ENCODE data around the gene OTUD3.

The OTUD3 gene

GRCh38 chr1:19918057-19918456 lies 35.9 kb downstream of the OTUD3 start:
- TF ChIP-seq, protein P1, sequence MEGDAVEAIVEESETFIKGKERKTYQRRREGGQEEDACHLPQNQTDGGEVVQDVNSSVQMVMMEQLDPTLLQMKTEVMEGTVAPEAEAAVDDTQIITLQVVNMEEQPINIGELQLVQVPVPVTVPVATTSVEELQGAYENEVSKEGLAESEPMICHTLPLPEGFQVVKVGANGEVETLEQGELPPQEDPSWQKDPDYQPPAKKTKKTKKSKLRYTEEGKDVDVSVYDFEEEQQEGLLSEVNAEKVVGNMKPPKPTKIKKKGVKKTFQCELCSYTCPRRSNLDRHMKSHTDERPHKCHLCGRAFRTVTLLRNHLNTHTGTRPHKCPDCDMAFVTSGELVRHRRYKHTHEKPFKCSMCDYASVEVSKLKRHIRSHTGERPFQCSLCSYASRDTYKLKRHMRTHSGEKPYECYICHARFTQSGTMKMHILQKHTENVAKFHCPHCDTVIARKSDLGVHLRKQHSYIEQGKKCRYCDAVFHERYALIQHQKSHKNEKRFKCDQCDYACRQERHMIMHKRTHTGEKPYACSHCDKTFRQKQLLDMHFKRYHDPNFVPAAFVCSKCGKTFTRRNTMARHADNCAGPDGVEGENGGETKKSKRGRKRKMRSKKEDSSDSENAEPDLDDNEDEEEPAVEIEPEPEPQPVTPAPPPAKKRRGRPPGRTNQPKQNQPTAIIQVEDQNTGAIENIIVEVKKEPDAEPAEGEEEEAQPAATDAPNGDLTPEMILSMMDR (IDR thresholded peaks at IDR 0.05): peak; percentile 73
- no peak overlapping the region for H3K27ac ChIP-seq
- DNase-seq (ENCODE audit: low spot score): no peak

GRCh38 chr1:19920132-19920710 lies 38.0 kb downstream of the OTUD3 start:
- DNase-seq (ENCODE audit: low spot score): no peak
- TF ChIP-seq, protein P1 (IDR thresholded peaks at IDR 0.05): no peak
- Histone ChIP-seq H3K4me3 (no peak overlapping the region), H3K27ac (no peak overlapping the region)

More at GRCh38 chr1:19918057-19918456, 35.9 kb downstream of the OTUD3 start:
- no peak overlapping the region for H3K4me3 ChIP-seq

DNA sequence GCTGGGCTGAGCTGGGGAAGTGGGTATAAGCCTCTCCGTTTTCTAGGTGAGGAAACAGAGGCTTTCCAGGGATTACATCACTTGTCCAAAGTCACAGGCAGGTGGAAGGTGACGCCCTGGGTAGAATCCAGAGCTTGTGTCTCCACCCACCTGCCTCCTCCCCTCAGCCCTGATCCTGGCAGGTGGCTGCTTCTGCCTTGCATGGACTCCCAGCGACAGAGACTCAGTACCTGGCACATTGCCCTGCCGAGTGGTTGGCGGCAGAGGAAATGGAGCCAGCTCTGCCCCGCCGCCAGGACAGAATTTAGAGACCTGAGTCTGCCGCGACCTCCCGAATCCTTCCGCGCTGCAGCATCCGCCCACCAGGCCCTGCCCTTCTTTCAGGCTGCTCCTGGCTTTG lies 39.1 kb downstream of the OTUD3 start:
- H3K27ac ChIP-seq: no peak overlapping the region

DNA sequence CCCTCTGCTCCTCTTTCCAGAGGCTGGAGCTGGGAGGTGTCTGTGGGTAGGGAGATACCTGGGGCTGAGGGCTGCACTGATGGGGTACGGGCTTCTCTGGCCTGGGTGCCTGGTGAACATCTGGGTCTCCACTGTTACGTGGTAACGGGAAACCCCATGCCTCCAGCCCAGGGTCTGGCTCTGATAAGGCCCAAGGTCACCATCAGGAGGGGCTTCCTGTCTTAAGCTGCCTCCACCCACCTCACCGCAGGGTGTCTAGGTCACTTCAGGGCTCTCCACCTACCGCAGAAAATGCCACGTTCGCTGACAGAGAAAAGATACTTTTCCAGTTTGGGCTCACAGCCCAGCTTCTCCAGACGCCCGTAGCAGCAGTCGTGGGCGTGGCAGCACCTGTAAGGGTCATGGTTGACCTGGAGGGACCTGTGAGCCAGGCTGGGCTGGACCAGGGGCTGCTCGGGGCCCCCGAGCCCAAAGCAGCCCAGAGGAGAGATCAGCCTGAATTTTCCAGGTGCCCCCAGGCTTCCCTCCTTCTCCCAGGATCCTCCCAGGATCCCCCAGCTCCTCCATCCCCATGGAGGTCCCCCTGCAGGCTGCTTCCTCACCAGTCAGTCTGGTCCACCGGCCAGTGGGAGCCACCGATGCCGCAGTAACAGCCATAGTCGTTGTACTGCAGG lies 40.0 kb downstream of the OTUD3 start:
- TF ChIP-seq, protein P1 (IDR thresholded peaks at IDR 0.05): no peak
- no peak for DNase-seq (ENCODE audit: low spot score)
- no peak overlapping the region for H3K4me3 ChIP-seq
- H3K27ac ChIP-seq: no peak overlapping the region

More for the DNA sequence above, 39.1 kb downstream of the OTUD3 start:
- no peak for DNase-seq (ENCODE audit: low spot score)
- no peak overlapping the region for H3K4me3 ChIP-seq
- TF ChIP-seq, protein P1 (IDR thresholded peaks at IDR 0.05): no peak

DNA sequence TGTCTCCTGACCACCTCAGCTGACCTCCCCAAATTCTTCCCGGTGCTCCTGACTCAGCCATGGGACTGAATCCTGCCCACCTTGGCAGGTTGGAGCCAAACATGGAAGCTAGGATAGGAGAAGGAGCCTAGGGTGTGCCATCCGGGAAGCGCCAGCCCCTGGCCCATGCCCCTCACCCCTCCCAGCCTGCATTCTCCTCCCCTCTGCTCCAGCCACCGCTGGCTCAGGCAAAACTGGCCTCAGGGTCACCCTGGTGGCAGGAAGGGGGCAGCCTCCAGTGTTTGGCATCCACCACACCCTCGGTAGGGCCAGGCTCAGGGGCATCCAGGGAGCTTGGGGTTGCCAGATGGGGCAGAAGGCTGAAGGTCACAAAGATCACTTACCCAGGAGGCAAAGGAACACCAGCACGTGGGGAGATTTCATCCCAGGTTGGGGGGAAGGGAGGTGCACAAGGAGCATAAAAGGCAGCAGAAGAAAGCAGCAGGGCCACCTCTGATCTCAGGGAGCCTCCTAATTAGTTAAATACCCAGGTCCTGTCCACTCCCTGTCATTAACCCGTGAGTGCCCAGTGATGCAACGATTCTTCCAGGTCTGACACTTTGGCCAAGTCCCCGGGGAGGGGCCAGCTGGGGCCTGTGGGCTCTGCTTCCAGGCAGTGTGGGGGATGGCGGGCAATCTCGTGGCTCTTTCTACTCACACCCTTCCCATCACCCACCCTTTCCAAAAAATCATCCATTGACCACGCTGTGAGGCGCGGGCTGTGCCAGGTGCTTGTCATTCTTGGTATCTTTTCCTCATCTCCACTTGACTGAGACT lies 41.1 kb downstream of the OTUD3 start, which contains the start of gene PLA2G2E:
PLA2G2E (minus strand) TSS at position 481 of the 816 bp plus-strand sequence; CDS start at position 423, 58 bp downstream.
- no peak within 1 kb of the TSS for H3K4me3 ChIP-seq
- TF ChIP-seq, protein P1 (IDR thresholded peaks at IDR 0.05): no peak
- DNase-seq (ENCODE audit: low spot score): no peak
- H3K27ac ChIP-seq: no peak within 1 kb of the TSS

- TF ChIP-seq, protein P1 (IDR thresholded peaks at IDR 0.05): no peak
- no peak overlapping the region for H3K27ac ChIP-seq
- H3K4me3 ChIP-seq: no peak overlapping the region
- DNase-seq (ENCODE audit: low spot score): no peak
Measured at GRCh38 chr1:19923953-19924346, 41.8 kb downstream of the OTUD3 start.

All from coronary artery (tissue), 2 donors.